ENCODE results near the gene EIF4G1. TPM values are rescaled to one million over a fixed set of nuclear protein-coding genes. Genes with fewer than 3 reads are reported as not detected.
A peak's percentile ranks its signal among the peaks of the same experiment; 100 is the strongest.

EIF4G1 gene
- total and polyA plus RNA-seq, 2 of the 8 experiments (the other 6 are each of a cell fraction or from before 2014, with no cell fraction given), result 318 to 473 TPM

DNA sequence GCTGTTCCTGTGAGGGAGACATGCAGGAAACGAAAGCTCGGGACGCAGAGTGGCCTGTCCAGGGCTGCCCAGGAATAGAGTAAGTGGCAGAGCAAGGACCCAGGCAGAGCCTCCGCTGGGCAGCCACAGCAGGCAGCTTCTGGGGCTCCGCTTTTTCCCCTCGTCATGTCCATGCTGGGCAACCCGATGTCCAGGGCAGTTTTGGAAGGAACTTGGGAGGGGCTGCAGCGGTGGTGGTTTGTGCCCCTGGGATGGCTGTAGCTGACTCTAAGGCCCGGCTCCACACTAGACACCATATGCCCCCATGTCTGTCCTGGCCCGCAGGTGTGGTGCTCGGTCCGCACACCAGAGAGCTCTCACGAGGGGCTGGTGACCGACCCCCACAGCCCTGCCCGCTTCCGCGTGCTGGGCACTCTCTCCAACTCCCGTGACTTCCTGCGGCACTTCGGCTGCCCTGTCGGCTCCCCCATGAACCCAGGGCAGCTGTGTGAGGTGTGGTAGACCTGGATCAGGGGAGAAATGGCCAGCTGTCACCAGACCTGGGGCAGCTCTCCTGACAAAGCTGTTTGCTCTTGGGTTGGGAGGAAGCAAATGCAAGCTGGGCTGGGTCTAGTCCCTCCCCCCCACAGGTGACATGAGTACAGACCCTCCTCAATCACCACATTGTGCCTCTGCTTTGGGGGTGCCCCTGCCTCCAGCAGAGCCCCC is 22.5 kb upstream of the EIF4G1 start:
- H2BK12ac ChIP-seq (ENCODE audit: low read depth, low read length), result no peak overlapping the region
- H2BK5ac ChIP-seq (ENCODE audit: low read depth, low read length), result no peak overlapping the region
- ChIA-PET POLR2A (ENCODE audit: partially characterized antibody) (interaction anchor here (0.6 to 1.3 kb wide), 3 partner anchors 29 to 71 kb away, joined by 3 read pairs; no protein-coding TSS in a partner anchor), CTCF (ENCODE audit: partially characterized antibody) (interaction anchor here (0.6 to 8.3 kb wide), 10 partner anchors 9 to 394 kb away, joined by 3 to 52 read pairs (median 4); partner anchors contain the start of genes EEF1AKMT4 and VWA5B2)
- no peak overlapping the region; the same call in 1 of the 2 replicates for H4K8ac ChIP-seq (ENCODE audit: extremely low read depth, insufficient read depth, low read length)
- H3K36me3 ChIP-seq (ENCODE audit: control insufficient read depth in 2 of 4, insufficient read depth in 4 of 4, low read length in 3 of 4), result no peaks in the 10 kb centered on the region
- no peak overlapping the region for H2AFZ ChIP-seq (ENCODE audit: low read length)
- H2BK15ac ChIP-seq (ENCODE audit: low read length), result no peak overlapping the region; the same call in 1 of the 2 replicates
- no peak overlapping the region for H3K4ac ChIP-seq (replicated peaks; ENCODE audit: insufficient read length, low read depth, low read length)
- DNase-seq (ENCODE audit: low read depth in 1 of 2, low spot score in 2 of 2), result no peak
- TF ChIP-seq ASH2L (IDR thresholded peaks at IDR 0.05; ENCODE audit: low read length) (no peak), TEAD4 (IDR thresholded peaks at IDR 0.05; ENCODE audit: low read depth, low read length) (no peak), POLR2AphosphoS5 (IDR thresholded peaks at IDR 0.05; ENCODE audit: low read depth, low read length) (no peak), RFX5 (IDR thresholded peaks at IDR 0.05; ENCODE audit: borderline replicate concordance, low read depth, low read length) (no peak)
- no peak overlapping the region for H3K14ac ChIP-seq (ENCODE audit: insufficient read length)
- H4K20me1 ChIP-seq (replicated peaks in 1 of 2; ENCODE audit: control insufficient read depth in 1 of 2, insufficient read depth in 2 of 2, low read length in 2 of 2), result no peaks in the 10 kb centered on the region
- H3K9me3 ChIP-seq (ENCODE audit: insufficient read depth in 2 of 2, low read depth in 1 of 2, low read length in 1 of 2), result no peaks in the 10 kb centered on the region
- no peak for FAIRE-seq
- no peak overlapping the region for H3K4me3 ChIP-seq (ENCODE audit: extremely low read depth in 1 of 4, insufficient read depth in 2 of 4, low read depth in 3 of 4, low read length in 4 of 4)
- no peak overlapping the region for H3K27ac ChIP-seq (ENCODE audit: low read depth, low read length)
- no peak overlapping the region for H2BK20ac ChIP-seq (ENCODE audit: low read length)
- no peak overlapping the region for H3K23ac ChIP-seq (ENCODE audit: insufficient read length)
- H2AK5ac ChIP-seq (ENCODE audit: low read depth, low read length), result no peak overlapping the region
- no peak overlapping the region for H3K56ac ChIP-seq (replicated peaks; ENCODE audit: insufficient read length, low read depth, low read length)
- no peak overlapping the region for H4K5ac ChIP-seq (ENCODE audit: insufficient read length, low read depth, low read length)
- H3K23me2 ChIP-seq (ENCODE audit: low read depth, low read length), result no peaks in the 10 kb centered on the region
- no peaks in the 10 kb centered on the region for H3K79me1 ChIP-seq (ENCODE audit: low read depth, low read length)
- H3K79me2 ChIP-seq (ENCODE audit: control insufficient read depth in 1 of 2, insufficient read depth in 2 of 2, low read length in 2 of 2), result no peaks in the 10 kb centered on the region
- H3K4me1 ChIP-seq (replicated peaks in 1 of 4; ENCODE audit: control insufficient read depth in 3 of 4, insufficient read depth in 4 of 4, low read length in 3 of 4), result no peaks in the 10 kb centered on the region
- no peaks in the 10 kb centered on the region for H3K27me3 ChIP-seq (replicated peaks in 1 of 4; ENCODE audit: control insufficient read depth in 3 of 4, extremely low read depth in 1 of 4, insufficient read depth in 3 of 4, low read length in 3 of 4)
- peak overlapping the region in 2 of 4 experiments; percentile 2 to 37; a peak in 2 of 7 replicates for H3K9ac ChIP-seq (replicated peaks in 1 of 4; ENCODE audit: extremely low read depth in 1 of 4, low read depth in 3 of 4, low read length in 3 of 4)
- H2BK120ac ChIP-seq (replicated peaks; ENCODE audit: low read depth, low read length), result no peak overlapping the region
- H3K4me2 ChIP-seq (ENCODE audit: insufficient read depth in 1 of 2, low read depth in 2 of 2, low read length in 2 of 2), result no peak overlapping the region
- no peak overlapping the region for H4K91ac ChIP-seq (replicated peaks; ENCODE audit: insufficient read length, low read length)
- WGBS, 2 experiments (ENCODE audit: extremely low coverage in 1 of 2, insufficient coverage in 1 of 2, insufficient read length in 1 of 2, insufficient replicate concordance in 2 of 2, low coverage in 1 of 2, low lambda C conversion rate in 2 of 2, missing lambda C conversion rate in 1 of 2), result 92% methylated on average over 20 of the region's 21 CpGs; no CpG with 5 or more reads in 1 of the 2 experiments
- H3K18ac ChIP-seq (ENCODE audit: extremely low read depth, low read length), result no peak overlapping the region

Data from H1 (cell line).